Epithelial cell of proximal tubule (primary cell): ENCODE data around the gene C9orf50. TPM values are rescaled to one million over a fixed set of nuclear protein-coding genes. Genes with fewer than 3 reads are reported as not detected.

Experiments
- DNase-seq: peaks from one replicate; pipeline ENCODE4 v3.0.0-alpha.2; 2011; ENCODE audit warnings: low read depth
- H3K4me3 ChIP-seq: 2 replicates; pipeline ENCODE4 v1.5.1; 2011; ENCODE audit warnings: low read depth, mild to moderate bottlenecking, low read length
- CTCF ChIP-seq: conservative IDR thresholded peaks from 2 replicates; pipeline ENCODE4 v1.5.1; 2012; ENCODE audit warnings: low read depth, mild to moderate bottlenecking, low read length
- total RNA-seq: library from RNA; depleted of rRNA; stranded (reverse); fragments of >200 nt; gene quantifications from 2 replicates; pipeline ENCODE4 v1.2.3, GENCODE V29; 2015

Gene C9orf50
- total RNA-seq, 1 donor from 2014 or later = 0.69 TPM

- no peak for DNase-seq
- H3K4me3 ChIP-seq = peak within 1 kb of the TSS; percentile 98
- TF ChIP-seq CTCF = peak; percentile 78
These were observed 21.1 kb upstream of the C9orf50 start, which contains the start of gene ASB6 for GRCh38 chr9:129641750-129642585. ASB6 (minus strand) TSS chr9:129642151; CDS start chr9:129641999, 152 bp downstream.

GRCh38 chr9:129640871-129641749 is 20.2 kb upstream of the C9orf50 start:
- peak overlapping the region; percentile 98 for H3K4me3 ChIP-seq
- no peak for DNase-seq
- TF ChIP-seq CTCF = no peak

- peak overlapping the region; percentile 98 for H3K4me3 ChIP-seq
- DNase-seq = peak; percentile 69
- TF ChIP-seq CTCF = no peak
These were observed 19.4 kb upstream of the C9orf50 start for GRCh38 chr9:129640086-129640870.

GRCh38 chr9:129639756-129640085 is 18.8 kb upstream of the C9orf50 start:
- no peak for DNase-seq
- no peak for TF ChIP-seq CTCF
- H3K4me3 ChIP-seq = peak overlapping the region; percentile 98

- H3K4me3 ChIP-seq = no peak overlapping the region
- no peak for TF ChIP-seq CTCF
- no peak for DNase-seq
These were observed 18.2 kb upstream of the C9orf50 start for GRCh38 chr9:129639034-129639630.
